ENCODE results near the gene BRCA1. TPM values are rescaled to one million over a fixed set of nuclear protein-coding genes. Genes with fewer than 3 reads are reported as not detected.

Gene BRCA1
- total RNA-seq, 1 donor from 2014 or later, result 9.3 TPM

GRCh38 chr17:42999003-42999525 lies 126.1 kb downstream of the BRCA1 start:
- H3K27me3 ChIP-seq (ENCODE audit: control insufficient read depth, insufficient read depth, low read length), result no peaks in the 10 kb centered on the region
- DNase-seq (ENCODE audit: low read depth), result no peak
- peak overlapping the region; percentile 86 for H3K4me3 ChIP-seq (ENCODE audit: low read depth, low read length)
- peaks cover 4% of the 10 kb centered on the region for H3K36me3 ChIP-seq (ENCODE audit: control insufficient read depth, insufficient read depth, low read length)
- no peak for TF ChIP-seq CTCF (IDR thresholded peaks at IDR 0.05; ENCODE audit: insufficient read depth, low read length, poor library complexity, severe bottlenecking)

- H3K4me3 ChIP-seq (ENCODE audit: low read depth, low read length), result peak within 1 kb of the TSS; percentile 86
- peaks cover 5% of the 10 kb centered on the region for H3K36me3 ChIP-seq (ENCODE audit: control insufficient read depth, insufficient read depth, low read length)
- no peaks in the 10 kb centered on the region for H3K27me3 ChIP-seq (ENCODE audit: control insufficient read depth, insufficient read depth, low read length)
- DNase-seq (ENCODE audit: low read depth), result peak; percentile 100
- TF ChIP-seq CTCF (IDR thresholded peaks at IDR 0.05; ENCODE audit: insufficient read depth, low read length, poor library complexity, severe bottlenecking), result peak; percentile 64
These were observed 126.9 kb downstream of the BRCA1 start, which contains the start of gene RPL27 for GRCh38 chr17:42997984-42998938. Gene RPL27, plus strand, starts transcription at chr17:42998419. Its CDS starts 332 bp downstream, at chr17:42998751.

- DNase-seq (ENCODE audit: low read depth), result no peak
- Histone ChIP-seq H3K27me3 (ENCODE audit: control insufficient read depth, insufficient read depth, low read length) (no peaks in the 10 kb centered on the region), H3K36me3 (ENCODE audit: control insufficient read depth, insufficient read depth, low read length) (peaks cover 5% of the 10 kb centered on the region), H3K4me3 (ENCODE audit: low read depth, low read length) (peak overlapping the region; percentile 18)
- no peak for TF ChIP-seq CTCF (IDR thresholded peaks at IDR 0.05; ENCODE audit: insufficient read depth, low read length, poor library complexity, severe bottlenecking)
These were observed 127.7 kb downstream of the BRCA1 start for GRCh38 chr17:42997390-42997983.

Other genes with a start within 250 kb of the BRCA1 start
- not detected in 2 replicates for gene G6PC1, start 224.6 kb downstream of the BRCA1 start, total RNA-seq
- 33.6 and 40.0 TPM in 2 replicates for gene AARSD1, start 160.9 kb downstream of the BRCA1 start, total RNA-seq
- 1.2 and 1.6 TPM in 2 replicates for gene PTGES3L, start 145.3 kb downstream of the BRCA1 start, total RNA-seq
- 13.2 and 20.1 TPM in 2 replicates for gene RUNDC1, start 144.8 kb downstream of the BRCA1 start, total RNA-seq
- gene RPL27, start 126.9 kb downstream of the BRCA1 start, total RNA-seq, result 1,478 and 1,940 TPM in 2 replicates
- gene IFI35, start 118.6 kb downstream of the BRCA1 start, total RNA-seq, result 9.7 and 11.5 TPM in 2 replicates
- 398 and 429 TPM in 2 replicates for gene VAT1, start 103.0 kb downstream of the BRCA1 start, total RNA-seq
- gene RND2, start 100.1 kb downstream of the BRCA1 start, total RNA-seq, result 0.63 and 0.96 TPM in 2 replicates
- gene NBR1, start 45.9 kb upstream of the BRCA1 start, total RNA-seq, result 60.5 and 64.1 TPM in 2 replicates
- gene TMEM106A, start 86.5 kb upstream of the BRCA1 start, total RNA-seq, result 4.0 and 5.6 TPM in 2 replicates
- not detected in 2 replicates for gene CCDC200, start 103.3 kb upstream of the BRCA1 start, total RNA-seq
- gene RNU2-1, start 108.6 kb upstream of the BRCA1 start, total RNA-seq, result not detected in 2 replicates

Data from kidney epithelial cell (primary cell).